HG03342 (cell line): ENCODE measurements around the gene P3H3.

Experiments used
- ATAC-seq: cut with Tn5 transposase; IDR thresholded peaks from one replicate; pipeline ENCODE4 v1.9.1; 2021; ENCODE audit warnings: mild to moderate bottlenecking, moderate library complexity; ENCODE audit not compliant: unreplicated experiment

P3H3 gene

GRCh38 chr12:6796576-6796975 is 31.6 kb upstream of the P3H3 start:
- ATAC-seq: no peak

DNA sequence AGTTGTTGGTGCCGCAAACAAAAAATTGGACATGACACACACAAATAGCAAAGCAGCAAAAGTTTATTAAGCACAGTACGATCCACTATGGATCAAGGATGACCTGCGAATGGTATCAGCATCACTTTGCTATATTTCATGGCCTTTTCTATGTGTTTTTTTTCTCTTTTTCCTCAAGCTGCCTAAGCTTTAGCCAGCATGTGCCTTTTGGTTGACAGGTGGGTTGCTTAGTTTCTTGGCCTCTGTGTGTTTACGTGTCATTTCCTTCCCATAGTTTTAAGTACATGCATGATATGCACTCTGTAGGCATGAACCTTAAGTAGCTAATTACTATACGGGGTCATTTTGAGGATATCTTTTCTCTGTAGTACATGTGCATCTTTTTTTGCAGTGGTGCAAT is 29.1 kb upstream of the P3H3 start:
- ATAC-seq: no peak

DNA sequence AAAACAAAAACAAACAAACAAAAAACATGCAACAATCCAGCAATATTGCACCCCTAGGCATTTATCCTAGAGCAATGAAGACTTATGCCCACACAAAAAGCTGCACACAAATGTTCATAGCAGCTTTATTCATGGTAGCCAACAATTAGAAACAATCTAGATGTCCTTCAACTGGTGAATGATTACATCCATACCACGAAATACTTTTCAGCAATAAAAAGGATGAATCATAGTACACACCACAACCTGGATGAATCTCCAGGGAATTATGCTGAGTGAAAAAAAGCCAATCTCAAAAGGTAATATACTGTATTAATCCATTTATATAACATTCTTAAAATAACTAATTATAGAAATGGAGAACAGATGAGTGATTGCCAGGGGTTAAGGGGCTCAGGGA is 21.0 kb upstream of the P3H3 start:
- ATAC-seq: no peak

- no peak for ATAC-seq
Measured at GRCh38 chr12:6809056-6809455, 19.2 kb upstream of the P3H3 start.

GRCh38 chr12:6810758-6811157 is 17.4 kb upstream of the P3H3 start:
- ATAC-seq: no peak

- ATAC-seq: no peak
Measured at GRCh38 chr12:6813363-6813762, 14.8 kb upstream of the P3H3 start.

DNA sequence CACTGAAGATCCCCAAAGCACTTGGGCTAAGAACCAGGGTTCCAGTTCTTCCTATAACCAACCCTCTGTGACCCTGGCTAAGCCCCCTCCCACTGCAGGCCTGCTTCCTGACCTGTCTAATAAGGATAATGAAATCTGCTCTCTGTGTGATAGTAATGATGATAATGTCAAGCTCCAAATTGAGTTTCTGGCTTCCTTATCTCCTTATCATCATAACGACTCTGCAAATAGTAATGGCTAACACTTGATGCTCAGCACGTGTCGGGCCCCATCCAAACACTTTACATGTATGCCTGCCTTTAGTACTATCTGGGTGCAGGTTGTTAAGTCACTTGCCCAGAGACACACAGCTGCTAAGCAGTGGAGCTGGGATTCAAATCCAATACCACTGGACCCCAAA is 11.6 kb upstream of the P3H3 start:
- no peak for ATAC-seq

DNA sequence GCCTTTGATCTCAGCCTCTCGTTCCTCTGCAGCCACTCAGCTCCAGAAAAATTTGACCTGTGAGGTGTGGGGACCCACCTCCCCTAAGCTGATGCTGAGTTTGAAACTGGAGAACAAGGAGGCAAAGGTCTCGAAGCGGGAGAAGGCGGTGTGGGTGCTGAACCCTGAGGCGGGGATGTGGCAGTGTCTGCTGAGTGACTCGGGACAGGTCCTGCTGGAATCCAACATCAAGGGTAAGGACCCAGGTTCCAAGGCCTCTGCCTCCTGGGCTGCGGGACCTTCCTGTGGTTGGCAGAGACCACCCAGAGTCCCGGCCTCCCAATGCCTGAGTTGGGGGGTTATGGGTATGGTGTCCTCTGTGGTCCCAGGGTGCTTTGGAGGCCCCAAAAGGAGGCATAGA is 11.1 kb upstream of the P3H3 start:
- no peak for ATAC-seq

DNA sequence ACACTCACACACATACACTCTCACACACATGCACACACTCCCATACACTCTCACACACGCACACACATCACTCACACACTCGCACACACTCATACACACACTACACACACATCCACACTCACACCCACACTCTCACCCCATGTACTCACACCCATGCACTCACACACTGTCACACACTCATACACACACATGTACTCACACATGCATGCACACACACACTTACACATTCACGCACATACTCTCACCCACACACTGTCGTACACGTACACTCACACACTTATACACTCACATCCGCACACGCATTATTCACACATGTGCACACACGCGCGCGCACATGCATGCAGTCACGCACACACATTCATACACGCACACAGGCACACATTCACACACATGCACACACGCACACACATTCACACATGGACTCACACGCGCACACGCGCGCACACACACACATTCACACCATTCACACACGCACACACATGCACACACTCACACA is 10.5 kb upstream of the P3H3 start:
- no peak for ATAC-seq

DNA sequence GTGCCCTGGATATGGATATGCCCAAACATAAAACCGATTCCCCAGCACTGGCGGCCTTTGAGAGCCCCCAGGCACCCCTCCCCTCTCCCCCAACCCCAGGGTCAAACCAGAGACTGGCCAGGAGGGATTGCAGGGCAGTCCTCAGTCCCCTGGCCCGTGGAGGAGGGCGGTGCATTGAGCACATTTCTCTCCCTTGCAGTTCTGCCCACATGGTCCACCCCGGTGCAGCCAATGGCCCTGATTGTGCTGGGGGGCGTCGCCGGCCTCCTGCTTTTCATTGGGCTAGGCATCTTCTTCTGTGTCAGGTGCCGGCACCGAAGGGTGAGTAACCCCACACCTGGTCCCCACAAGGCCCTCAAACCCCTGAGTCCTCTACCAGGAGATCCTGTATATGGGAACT is 10.0 kb upstream of the P3H3 start:
- ATAC-seq: no peak

DNA sequence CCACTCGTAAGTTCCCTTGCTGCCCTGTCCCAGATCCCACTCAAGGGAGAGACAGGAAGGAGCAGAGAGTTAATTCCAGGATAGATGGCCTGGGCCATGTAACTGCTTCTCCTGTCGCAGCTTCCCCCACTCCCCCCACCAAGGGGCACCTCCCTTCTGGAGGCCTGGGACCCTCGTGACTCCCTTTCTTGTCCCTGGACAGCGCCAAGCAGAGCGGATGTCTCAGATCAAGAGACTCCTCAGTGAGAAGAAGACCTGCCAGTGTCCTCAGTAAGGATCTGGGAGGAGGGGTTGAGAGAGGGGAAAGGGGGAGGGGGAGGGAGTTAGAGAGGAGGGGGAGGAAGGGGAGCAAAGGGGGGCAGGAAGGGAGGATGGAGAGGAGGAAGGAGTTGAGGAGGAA is 9.6 kb upstream of the P3H3 start:
- no peak for ATAC-seq

DNA sequence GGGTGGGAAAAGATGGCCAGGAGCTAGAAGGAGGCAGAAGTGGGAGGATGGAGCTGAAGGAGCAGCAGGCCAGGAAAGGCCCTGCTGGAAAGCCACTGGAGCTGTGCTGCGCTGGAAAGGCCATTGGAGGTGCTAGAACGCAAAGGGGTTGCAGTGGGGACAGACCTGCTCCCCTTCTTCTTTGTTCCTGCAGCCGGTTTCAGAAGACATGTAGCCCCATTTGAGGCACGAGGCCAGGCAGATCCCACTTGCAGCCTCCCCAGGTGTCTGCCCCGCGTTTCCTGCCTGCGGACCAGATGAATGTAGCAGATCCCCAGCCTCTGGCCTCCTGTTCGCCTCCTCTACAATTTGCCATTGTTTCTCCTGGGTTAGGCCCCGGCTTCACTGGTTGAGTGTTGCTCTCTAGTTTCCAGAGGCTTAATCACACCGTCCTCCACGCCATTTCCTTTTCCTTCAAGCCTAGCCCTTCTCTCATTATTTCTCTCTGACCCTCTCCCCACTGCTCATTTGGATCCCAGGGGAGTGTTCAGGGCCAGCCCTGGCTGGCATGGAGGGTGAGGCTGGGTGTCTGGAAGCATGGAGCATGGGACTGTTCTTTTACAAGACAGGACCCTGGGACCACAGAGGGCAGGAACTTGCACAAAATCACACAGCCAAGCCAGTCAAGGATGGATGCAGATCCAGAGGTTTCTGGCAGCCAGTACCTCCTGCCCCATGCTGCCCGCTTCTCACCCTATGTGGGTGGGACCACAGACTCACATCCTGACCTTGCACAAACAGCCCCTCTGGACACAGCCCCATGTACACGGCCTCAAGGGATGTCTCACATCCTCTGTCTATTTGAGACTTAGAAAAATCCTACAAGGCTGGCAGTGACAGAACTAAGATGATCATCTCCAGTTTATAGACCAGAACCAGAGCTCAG is 8.8 kb upstream of the P3H3 start:
- no peak for ATAC-seq

DNA sequence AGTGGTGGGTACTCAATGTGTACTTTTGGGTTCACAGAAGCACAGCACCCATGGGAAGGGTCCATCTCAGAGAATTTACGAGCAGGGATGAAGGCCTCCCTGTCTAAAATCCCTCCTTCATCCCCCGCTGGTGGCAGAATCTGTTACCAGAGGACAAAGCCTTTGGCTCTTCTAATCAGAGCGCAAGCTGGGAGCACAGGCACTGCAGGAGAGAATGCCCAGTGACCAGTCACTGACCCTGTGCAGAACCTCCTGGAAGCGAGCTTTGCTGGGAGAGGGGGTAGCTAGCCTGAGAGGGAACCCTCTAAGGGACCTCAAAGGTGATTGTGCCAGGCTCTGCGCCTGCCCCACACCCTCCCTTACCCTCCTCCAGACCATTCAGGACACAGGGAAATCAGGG is 8.0 kb upstream of the P3H3 start:
- ATAC-seq: no peak

- no peak for ATAC-seq
Measured at GRCh38 chr12:6821591-6822425, 6.4 kb upstream of the P3H3 start, which contains the start of gene GPR162. Gene GPR162, plus strand, starts transcription at chr12:6821821. Its CDS starts 2,078 bp downstream, at chr12:6823899.

- no peak for ATAC-seq
Measured at GRCh38 chr12:6822426-6823135, 5.6 kb upstream of the P3H3 start.

GRCh38 chr12:6823182-6824084 is 4.8 kb upstream of the P3H3 start:
- ATAC-seq: no peak

DNA sequence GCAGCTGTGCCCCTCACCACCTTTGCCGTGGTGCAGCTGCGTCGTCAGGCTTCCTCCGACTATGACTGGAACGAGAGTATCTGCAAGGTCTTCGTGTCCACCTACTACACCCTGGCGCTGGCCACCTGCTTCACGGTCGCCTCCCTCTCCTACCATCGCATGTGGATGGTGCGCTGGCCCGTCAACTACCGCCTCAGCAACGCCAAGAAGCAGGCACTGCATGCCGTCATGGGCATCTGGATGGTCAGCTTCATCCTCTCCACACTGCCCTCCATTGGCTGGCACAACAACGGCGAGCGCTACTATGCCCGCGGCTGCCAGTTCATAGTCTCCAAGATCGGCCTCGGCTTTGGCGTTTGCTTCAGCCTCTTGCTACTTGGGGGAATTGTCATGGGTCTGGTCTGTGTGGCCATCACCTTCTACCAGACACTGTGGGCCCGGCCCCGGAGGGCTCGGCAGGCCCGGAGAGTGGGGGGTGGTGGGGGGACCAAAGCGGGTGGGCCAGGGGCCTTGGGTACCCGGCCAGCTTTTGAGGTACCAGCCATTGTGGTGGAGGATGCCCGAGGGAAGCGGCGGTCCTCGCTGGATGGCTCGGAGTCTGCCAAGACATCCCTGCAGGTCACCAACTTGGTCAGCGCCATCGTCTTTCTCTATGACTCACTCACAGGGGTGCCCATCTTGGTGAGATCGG is 4.0 kb upstream of the P3H3 start:
- ATAC-seq: no peak

- no peak for ATAC-seq
Measured at GRCh38 chr12:6824901-6825381, 3.3 kb upstream of the P3H3 start.

- ATAC-seq: no peak
Measured at GRCh38 chr12:6825398-6826124, 2.6 kb upstream of the P3H3 start.
